Measurements from ENCODE around the gene STK11IP.

Gene STK11IP

DNA sequence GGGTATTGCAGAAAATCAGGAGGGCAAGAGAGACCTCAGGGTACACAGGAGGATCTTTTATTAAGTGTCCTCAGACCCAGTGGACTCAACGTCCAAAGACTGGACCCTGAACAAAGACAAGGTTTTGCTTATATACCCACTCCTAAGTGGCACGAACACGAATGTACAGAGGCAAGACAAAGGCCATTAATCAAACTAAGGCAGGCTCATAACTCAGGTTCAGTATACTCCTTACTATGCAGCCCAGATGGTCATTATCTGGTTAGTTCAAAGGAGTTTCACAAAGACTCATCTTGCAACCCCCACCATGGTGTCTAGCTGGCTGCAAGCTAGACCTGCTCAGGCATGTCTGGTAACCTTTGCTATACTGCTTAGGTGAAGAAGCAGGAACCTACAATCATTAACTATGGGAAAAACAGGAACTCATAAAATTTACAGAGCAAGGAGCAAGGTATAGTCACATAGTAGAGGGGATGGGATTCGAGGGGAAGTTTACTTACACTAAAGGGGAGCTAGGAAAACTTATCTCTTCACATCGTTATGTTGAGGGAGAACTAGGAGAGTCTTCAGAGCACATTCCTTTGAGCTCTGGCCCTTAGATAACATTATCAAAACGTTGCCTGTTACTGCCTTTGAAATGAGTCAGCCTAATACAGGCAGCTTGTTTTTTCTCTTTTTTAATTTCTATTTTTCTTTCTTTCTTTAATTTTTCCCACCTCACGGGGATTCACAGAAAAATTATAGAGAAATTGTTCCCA, 63.7 kb downstream of the STK11IP start:
- no peak for DNase-seq

DNA sequence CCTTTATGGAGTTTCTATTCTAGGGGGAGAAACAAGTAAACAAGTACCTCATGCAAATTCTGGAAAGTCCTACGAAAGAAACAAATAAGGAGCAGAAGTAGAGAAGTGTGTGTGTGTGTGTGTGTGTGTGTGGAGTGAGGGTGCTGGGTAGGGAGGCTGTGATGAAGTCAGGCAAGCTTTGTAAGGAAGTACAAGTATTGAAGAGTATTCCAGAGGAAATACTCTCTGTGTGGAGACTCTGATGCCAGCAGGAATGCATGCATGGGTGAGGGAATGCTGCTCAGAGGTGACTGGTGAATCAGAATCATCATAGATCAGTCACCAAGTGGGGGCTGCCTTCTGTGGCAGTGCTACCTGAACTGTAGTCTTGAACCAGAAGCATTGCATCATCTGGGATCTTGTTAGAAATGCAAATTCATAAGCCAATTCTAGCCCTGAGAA, 64.3 kb downstream of the STK11IP start:
- no peak for DNase-seq

DNA sequence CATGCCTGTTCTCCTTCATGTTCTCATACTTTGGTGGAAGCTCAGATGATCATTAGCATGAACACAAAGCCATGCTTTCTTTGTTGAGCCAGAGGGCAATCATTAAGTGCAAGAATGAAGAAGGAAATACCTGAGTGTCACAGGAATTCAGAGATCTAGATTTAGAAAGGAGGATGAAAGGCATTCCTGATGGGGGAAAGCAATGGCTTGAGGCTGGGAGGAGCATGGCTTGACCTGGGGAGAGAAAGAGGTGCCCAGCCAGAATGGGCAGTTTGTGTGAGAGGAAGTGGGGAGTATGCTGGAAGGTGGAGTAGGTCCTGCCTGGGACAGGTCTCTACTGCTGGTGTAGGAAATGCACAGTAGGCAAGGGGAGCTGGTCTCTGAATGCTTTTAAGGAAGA, 64.9 kb downstream of the STK11IP start:
- DNase-seq = no peak

DNA sequence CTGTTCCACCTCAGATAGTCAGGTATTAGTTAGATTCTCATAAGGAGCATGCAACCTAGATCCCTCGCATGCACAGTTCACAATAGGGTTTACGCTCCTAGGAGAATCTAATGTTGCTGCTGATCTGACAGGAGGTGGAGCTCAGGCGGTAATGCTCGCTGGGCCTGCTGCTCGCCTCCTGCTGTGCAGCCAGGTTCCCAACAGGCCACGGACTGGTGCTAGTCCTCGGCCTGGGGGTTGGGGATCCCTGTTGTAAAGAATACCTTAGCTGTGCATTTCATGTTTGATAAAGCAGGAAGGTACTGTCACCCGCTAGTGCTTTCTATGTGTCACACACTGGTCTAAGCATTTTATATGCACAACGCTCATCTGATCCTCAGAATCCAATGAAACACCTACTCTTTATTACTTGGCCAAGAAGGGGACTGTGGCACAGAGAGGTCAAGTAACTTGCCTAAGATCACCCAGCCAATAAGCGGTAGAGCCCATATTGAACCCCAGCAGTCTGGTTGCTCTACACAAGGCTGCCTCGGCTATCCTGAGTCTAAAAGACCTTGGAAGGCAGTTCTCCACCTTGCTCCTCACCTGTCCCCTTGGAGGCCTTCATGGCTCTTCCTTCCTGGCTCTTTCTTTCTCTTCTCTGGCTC, 65.6 kb downstream of the STK11IP start:
- DNase-seq = no peak

DNA sequence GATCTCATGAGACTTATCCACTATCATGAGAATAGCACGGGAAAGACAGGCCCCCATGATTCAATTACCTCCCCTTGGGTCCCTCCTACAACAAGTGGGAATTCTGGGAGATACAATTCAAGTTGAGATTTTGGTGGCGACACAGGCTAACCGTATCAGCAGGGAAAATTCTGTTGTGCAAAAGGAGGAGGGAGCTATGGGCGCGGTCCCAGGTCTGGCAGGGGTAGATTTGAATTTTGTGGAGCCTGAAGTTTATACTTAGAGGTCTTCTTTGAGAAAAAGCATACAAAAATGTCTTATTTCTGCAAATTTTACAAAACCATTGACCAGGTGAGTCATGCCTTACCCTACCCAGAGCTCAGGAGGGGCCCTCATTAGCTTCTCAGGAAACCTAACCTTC, 66.4 kb downstream of the STK11IP start:
- no peak for DNase-seq

DNA sequence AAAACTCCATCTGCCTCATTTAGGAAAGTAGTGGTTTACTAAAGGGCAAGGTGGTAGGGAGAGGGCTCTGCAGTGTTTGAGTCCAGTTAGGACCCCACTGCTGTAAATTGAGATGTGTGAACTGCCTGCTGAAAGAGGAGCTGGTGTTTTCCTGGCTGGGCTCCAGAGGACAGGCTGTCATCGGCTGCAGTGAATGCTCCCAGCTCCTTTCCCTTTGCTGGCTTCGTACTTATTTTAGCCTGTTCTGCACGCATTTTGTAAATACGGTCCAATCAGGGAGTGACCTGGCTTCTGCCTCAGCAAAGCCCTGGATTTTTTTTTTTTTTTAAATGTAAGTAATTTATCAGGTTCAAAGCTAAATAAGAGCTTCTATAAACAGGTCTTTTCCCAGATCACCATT, 67.3 kb downstream of the STK11IP start:
- DNase-seq = no peak

DNA sequence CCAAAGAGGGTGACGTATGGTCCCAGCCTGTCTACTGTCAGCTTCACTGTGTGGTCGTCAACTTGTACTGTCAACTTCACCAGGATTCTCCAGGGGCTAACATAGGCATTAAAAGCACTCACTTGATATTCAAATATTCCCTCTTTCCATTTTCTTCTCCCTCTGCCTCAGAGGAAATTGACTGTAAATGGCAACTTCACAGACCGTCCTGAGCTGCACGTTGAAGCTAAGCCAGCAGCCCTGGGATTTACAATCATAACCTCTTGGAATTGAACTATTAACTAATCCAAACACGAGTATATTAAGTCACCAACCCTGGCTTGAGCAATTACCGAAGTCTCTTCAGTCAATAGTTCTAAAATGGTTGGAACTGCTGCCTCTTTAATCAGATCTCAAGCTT, 68.3 kb downstream of the STK11IP start:
- no peak for DNase-seq

Measured in NCI-H187 treated with DMSO at 0.1 percent for 48 hours (cell line).